DOHH2 (cell line): ENCODE results near the gene AS3MT.
"Not testable (repeated sequence)": the region's sequence is repeated elsewhere in the genome, so short reads cannot be mapped to it uniquely, and the experiment has no call there.

Source experiments
- H3F3A ChIP-seq: fragments of 200-600 bp; sonication (generic), shearing (Covaris generic); 2 replicates; pipeline ENCODE4 v1.6.0; 2016; ENCODE audit warnings: antibody characterized with exemption, mild to moderate bottlenecking; ENCODE audit not compliant: control insufficient read depth, insufficient read depth
- H3K27ac ChIP-seq: fragments of 200-600 bp; sonication (generic); 2 replicates; pipeline ENCODE4 v1.5.1; 2014; ENCODE audit warnings: low read depth, mild to moderate bottlenecking, low read length, moderate library complexity
- H3K27me3 ChIP-seq: fragments of 200-600 bp; sonication (generic); 2 replicates; pipeline ENCODE4 v1.6.1; 2014; ENCODE audit warnings: mild to moderate bottlenecking, low read length, mixed read lengths; ENCODE audit not compliant: control insufficient read depth
- H3K36me3 ChIP-seq: fragments of 200-600 bp; sonication (generic); 2 replicates; pipeline ENCODE4 v1.6.1; 2014; ENCODE audit warnings: mild to moderate bottlenecking, low read length, moderate library complexity, mixed read lengths; ENCODE audit not compliant: control insufficient read depth
- H3K4me1 ChIP-seq: fragments of 200-600 bp; sonication (generic); 2 replicates; pipeline ENCODE4 v1.6.1; 2014; ENCODE audit warnings: mild to moderate bottlenecking, low read length, mixed read lengths; ENCODE audit not compliant: control insufficient read depth
- H3K4me2 ChIP-seq: fragments of 200-600 bp; sonication (generic); 2 replicates; pipeline ENCODE4 v1.6.0; 2014; ENCODE audit warnings: mild to moderate bottlenecking, low read length, moderate library complexity
- H3K4me3 ChIP-seq: fragments of 200-600 bp; sonication (generic); 2 replicates; pipeline ENCODE4 v1.5.1; 2014; ENCODE audit warnings: mild to moderate bottlenecking, low read length, mixed read lengths
- H3K79me2 ChIP-seq: fragments of 200-600 bp; sonication (generic); 2 replicates; pipeline ENCODE4 v1.6.1; 2014; ENCODE audit warnings: mild to moderate bottlenecking, low read length, mixed read lengths; ENCODE audit not compliant: control insufficient read depth
- H3K9me2 ChIP-seq: fragments of 200-600 bp; sonication (generic); replicated peaks from 2 replicates; pipeline ENCODE4 v1.6.1; 2014; ENCODE audit warnings: mild to moderate bottlenecking, low read length, mixed read lengths; ENCODE audit not compliant: control insufficient read depth
- H3K9me3 ChIP-seq: fragments of 200-600 bp; sonication (generic); 2 replicates; pipeline ENCODE4 v1.6.1; 2014; ENCODE audit warnings: antibody characterized with exemption, low read length, mixed read lengths; ENCODE audit not compliant: control insufficient read depth, insufficient read depth
- H4K20me1 ChIP-seq: fragments of 200-600 bp; sonication (generic); 2 replicates; pipeline ENCODE4 v1.6.0; 2014; ENCODE audit warnings: low read depth, mild to moderate bottlenecking, antibody characterized with exemption, low read length, moderate library complexity; ENCODE audit not compliant: control insufficient read depth, insufficient read depth
- EZH2phosphoT487 ChIP-seq: fragments of 200-600 bp; sonication (generic); IDR thresholded peaks from 2 replicates; pipeline ENCODE4 v1.6.1; 2017; ENCODE audit warnings: borderline replicate concordance, mild to moderate bottlenecking, antibody characterized with exemption, low read length, moderate library complexity, mixed read lengths
- TF ChIP-seq, protein P1 (sequence below): fragments of 200-600 bp; sonication (generic); IDR thresholded peaks from one replicate; pipeline ENCODE4 v1.5.1; 2014; ENCODE audit warnings: antibody characterized with exemption, mild to moderate bottlenecking, low read depth, low read length; ENCODE audit not compliant: poor library complexity, severe bottlenecking

Gene AS3MT

DNA sequence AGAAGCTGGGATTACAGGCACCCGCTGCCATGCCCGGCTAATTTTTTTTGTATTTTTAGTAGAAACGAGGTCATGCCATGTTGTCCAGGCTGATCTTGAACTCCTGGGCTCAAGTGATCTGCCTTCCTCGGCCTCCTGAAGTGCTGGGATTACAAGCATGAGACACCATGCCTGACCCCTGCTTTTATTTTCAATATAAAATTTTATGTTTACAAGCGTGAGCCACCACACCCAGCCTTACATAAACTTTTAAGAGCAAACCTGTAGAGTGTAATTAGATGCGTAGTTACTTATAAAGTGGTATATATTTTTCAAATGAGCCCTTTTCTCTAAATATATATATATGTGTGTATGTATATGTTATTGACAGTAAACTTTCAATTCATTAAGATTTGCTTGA lies 57.6 kb downstream of the AS3MT start:
- TF ChIP-seq, protein P1, sequence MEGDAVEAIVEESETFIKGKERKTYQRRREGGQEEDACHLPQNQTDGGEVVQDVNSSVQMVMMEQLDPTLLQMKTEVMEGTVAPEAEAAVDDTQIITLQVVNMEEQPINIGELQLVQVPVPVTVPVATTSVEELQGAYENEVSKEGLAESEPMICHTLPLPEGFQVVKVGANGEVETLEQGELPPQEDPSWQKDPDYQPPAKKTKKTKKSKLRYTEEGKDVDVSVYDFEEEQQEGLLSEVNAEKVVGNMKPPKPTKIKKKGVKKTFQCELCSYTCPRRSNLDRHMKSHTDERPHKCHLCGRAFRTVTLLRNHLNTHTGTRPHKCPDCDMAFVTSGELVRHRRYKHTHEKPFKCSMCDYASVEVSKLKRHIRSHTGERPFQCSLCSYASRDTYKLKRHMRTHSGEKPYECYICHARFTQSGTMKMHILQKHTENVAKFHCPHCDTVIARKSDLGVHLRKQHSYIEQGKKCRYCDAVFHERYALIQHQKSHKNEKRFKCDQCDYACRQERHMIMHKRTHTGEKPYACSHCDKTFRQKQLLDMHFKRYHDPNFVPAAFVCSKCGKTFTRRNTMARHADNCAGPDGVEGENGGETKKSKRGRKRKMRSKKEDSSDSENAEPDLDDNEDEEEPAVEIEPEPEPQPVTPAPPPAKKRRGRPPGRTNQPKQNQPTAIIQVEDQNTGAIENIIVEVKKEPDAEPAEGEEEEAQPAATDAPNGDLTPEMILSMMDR: no peak
- TF ChIP-seq EZH2phosphoT487: no peak
- Histone ChIP-seq H3K36me3 (no peaks in the 10 kb centered on the region), H3K4me3 (no peak overlapping the region), H3K4me2 (no peak overlapping the region), H3K9me2 (no peaks in the 10 kb centered on the region), H4K20me1 (no peaks in the 10 kb centered on the region), H3K27me3 (no peaks in the 10 kb centered on the region), H3K9me3 (no peaks in the 10 kb centered on the region), H3K4me1 (no peaks in the 10 kb centered on the region), H3K79me2 (no peaks in the 10 kb centered on the region), H3K27ac (no peak overlapping the region), H3F3A (no peaks in the 10 kb centered on the region; the same call in 1 of the 2 replicates)

DNA sequence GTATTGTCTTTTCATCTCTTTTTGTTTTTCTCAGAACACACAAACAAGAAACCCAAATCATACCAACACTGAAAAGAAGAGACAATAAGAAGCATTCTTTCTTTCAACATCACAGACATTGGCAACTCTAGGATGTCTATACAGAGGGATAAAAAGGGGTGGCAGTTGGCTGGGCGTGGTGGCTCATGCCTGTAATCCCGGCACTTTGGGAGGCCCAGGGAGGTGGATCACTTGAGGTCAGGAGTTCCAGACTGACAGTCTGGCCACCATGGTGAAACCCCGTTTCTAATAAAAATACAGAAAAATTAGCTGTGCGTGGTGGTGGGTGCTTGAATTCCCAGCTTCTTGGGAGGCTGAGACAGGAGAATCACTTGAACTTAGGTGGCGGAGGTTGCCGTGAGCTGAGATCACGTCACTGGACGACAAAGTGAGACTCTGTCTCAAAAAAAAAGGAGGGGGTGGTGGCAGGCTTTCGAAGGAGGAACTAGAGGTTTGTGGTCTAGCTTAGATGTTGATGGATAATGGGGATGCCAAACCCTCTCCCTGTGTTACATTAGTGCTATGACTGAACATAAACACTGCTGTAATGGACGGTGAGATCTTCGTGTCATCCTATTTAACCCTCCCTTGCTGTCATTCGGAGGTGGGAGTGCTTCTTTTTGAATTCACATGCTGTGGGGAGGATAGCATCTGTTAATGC lies 58.2 kb downstream of the AS3MT start:
- no peaks in the 10 kb centered on the region for H4K20me1 ChIP-seq
- no peaks in the 10 kb centered on the region; the same call in 1 of the 2 replicates for H3F3A ChIP-seq
- no peaks in the 10 kb centered on the region for H3K9me3 ChIP-seq
- H3K36me3 ChIP-seq: no peaks in the 10 kb centered on the region
- H3K27ac ChIP-seq: no peak overlapping the region
- H3K4me1 ChIP-seq: no peaks in the 10 kb centered on the region
- no peak overlapping the region for H3K4me3 ChIP-seq
- TF ChIP-seq EZH2phosphoT487: no peak
- TF ChIP-seq, protein P1: no peak
- no peaks in the 10 kb centered on the region for H3K79me2 ChIP-seq
- no peaks in the 10 kb centered on the region for H3K27me3 ChIP-seq
- no peak overlapping the region for H3K4me2 ChIP-seq
- no peaks in the 10 kb centered on the region for H3K9me2 ChIP-seq

DNA sequence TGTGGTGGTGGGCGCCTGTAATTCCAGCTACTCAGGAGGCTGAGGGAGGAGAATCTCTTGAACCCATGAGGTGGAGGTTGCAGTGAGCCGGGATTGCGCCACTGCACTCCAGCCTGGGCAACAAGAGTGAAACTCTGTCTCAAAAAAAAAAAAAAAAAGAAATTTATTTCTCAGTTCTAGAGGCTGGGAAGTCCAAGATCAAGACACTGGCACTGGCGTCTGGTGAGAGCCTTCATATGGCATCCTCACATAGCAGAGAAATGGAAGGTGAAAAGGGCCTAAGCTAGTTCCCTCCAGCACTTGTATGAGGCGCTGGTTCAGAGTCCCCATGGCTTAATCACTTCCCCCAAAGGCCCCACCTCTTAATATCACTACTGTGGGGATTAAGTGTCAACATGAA lies 59.2 kb downstream of the AS3MT start:
- H3K4me1 ChIP-seq, H3K27ac ChIP-seq, H3K79me2 ChIP-seq, H3K36me3 ChIP-seq, H3K4me2 ChIP-seq, H3F3A ChIP-seq, H3K27me3 ChIP-seq, H3K4me3 ChIP-seq, H3K9me3 ChIP-seq, H3K9me2 ChIP-seq, H4K20me1 ChIP-seq: not testable (repeated sequence)

DNA sequence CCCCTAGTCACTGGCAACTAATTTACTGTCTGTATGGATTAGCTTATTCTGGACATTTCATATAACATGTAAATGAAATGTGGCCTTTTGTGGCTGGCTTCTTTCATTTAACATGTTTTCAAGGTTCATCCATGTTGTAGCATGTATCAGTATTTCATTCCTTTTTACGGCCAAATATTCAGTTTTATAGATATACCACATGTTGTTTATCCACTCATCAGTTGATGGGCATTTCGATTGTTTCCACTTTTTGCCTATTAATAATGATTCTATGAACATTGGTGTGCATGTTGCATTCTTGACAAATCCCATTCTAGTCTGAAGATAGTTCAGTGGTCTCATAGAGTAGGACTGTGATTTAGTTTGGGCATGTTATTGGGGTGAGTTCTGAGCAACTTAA lies 61.5 kb downstream of the AS3MT start:
- TF ChIP-seq EZH2phosphoT487: no peak
- TF ChIP-seq, protein P1: no peak
- Histone ChIP-seq H3K4me3 (no peak overlapping the region), H3K79me2 (no peaks in the 10 kb centered on the region), H3K4me1 (no peaks in the 10 kb centered on the region), H3K36me3 (no peaks in the 10 kb centered on the region), H3K4me2 (no peak overlapping the region), H3K9me3 (no peaks in the 10 kb centered on the region), H3F3A (no peaks in the 10 kb centered on the region; the same call in 1 of the 2 replicates), H3K9me2 (no peaks in the 10 kb centered on the region), H4K20me1 (no peaks in the 10 kb centered on the region), H3K27ac (no peak overlapping the region), H3K27me3 (no peaks in the 10 kb centered on the region)
